ENCODE measurements around the gene CACYBP.
A peak's percentile ranks its signal among the peaks of the same experiment; 100 is the strongest.

The CACYBP gene

GRCh38 chr1:174999936-175000696 is at the start of gene CACYBP:
Gene CACYBP, plus strand, starts transcription at chr1:174999947. Its CDS starts 234 bp downstream, at chr1:175000181.
- in situ Hi-C loops (cut with HindIII; ENCODE audit: low pct_ligation_motif_present, low pct_unique_long_range_greater_than_20kb, low sequenced_read_pairs) = no loop called here

GRCh38 chr1:174953285-174954072 is 46.3 kb upstream of the CACYBP start:
- DNase-seq = no peak
- in situ Hi-C loops (cut with HindIII; ENCODE audit: low pct_ligation_motif_present, low pct_unique_long_range_greater_than_20kb, low sequenced_read_pairs) = no loop called here

More at GRCh38 chr1:174999936-175000696, at the start of gene CACYBP:
- DNase-seq = peak; percentile 52

- in situ Hi-C loops (cut with HindIII; ENCODE audit: low pct_ligation_motif_present, low pct_unique_long_range_greater_than_20kb, low sequenced_read_pairs) = no loop called here
These were observed 45.7 kb upstream of the CACYBP start for GRCh38 chr1:174954073-174954460.

GRCh38 chr1:174954671-174955669 is 44.8 kb upstream of the CACYBP start:
- DNase-seq = no peak
- in situ Hi-C loops (cut with HindIII; ENCODE audit: low pct_ligation_motif_present, low pct_unique_long_range_greater_than_20kb, low sequenced_read_pairs) = no loop called here

More at GRCh38 chr1:174954073-174954460, 45.7 kb upstream of the CACYBP start:
- no peak for DNase-seq

GRCh38 chr1:174956086-174956485 is 43.7 kb upstream of the CACYBP start:
- DNase-seq = no peak
- in situ Hi-C loops (cut with HindIII; ENCODE audit: low pct_ligation_motif_present, low pct_unique_long_range_greater_than_20kb, low sequenced_read_pairs) = no loop called here

- no peak for DNase-seq
- in situ Hi-C loops (cut with HindIII; ENCODE audit: low pct_ligation_motif_present, low pct_unique_long_range_greater_than_20kb, low sequenced_read_pairs) = no loop called here
These were observed 42.8 kb upstream of the CACYBP start for GRCh38 chr1:174956976-174957375.

GRCh38 chr1:174957829-174958228 is 41.9 kb upstream of the CACYBP start:
- in situ Hi-C loops (cut with HindIII; ENCODE audit: low pct_ligation_motif_present, low pct_unique_long_range_greater_than_20kb, low sequenced_read_pairs) = no loop called here
- DNase-seq = no peak

- in situ Hi-C loops (cut with HindIII; ENCODE audit: low pct_ligation_motif_present, low pct_unique_long_range_greater_than_20kb, low sequenced_read_pairs) = no loop called here
- no peak for DNase-seq
These were observed 41.4 kb upstream of the CACYBP start for GRCh38 chr1:174958396-174958795.

GRCh38 chr1:174960362-174960761 is 39.4 kb upstream of the CACYBP start:
- DNase-seq = no peak
- in situ Hi-C loops (cut with HindIII; ENCODE audit: low pct_ligation_motif_present, low pct_unique_long_range_greater_than_20kb, low sequenced_read_pairs) = no loop called here

- in situ Hi-C loops (cut with HindIII; ENCODE audit: low pct_ligation_motif_present, low pct_unique_long_range_greater_than_20kb, low sequenced_read_pairs) = no loop called here
- DNase-seq = no peak
These were observed 36.1 kb upstream of the CACYBP start for GRCh38 chr1:174963529-174964125.

- in situ Hi-C loops (cut with HindIII; ENCODE audit: low pct_ligation_motif_present, low pct_unique_long_range_greater_than_20kb, low sequenced_read_pairs) = no loop called here
These were observed 35.3 kb upstream of the CACYBP start for GRCh38 chr1:174964261-174964971.

GRCh38 chr1:174964972-174965361 is 34.8 kb upstream of the CACYBP start:
- DNase-seq = no peak
- in situ Hi-C loops (cut with HindIII; ENCODE audit: low pct_ligation_motif_present, low pct_unique_long_range_greater_than_20kb, low sequenced_read_pairs) = no loop called here

More at GRCh38 chr1:174964261-174964971, 35.3 kb upstream of the CACYBP start:
- no peak for DNase-seq

GRCh38 chr1:174965362-174966007 is 34.3 kb upstream of the CACYBP start:
- in situ Hi-C loops (cut with HindIII; ENCODE audit: low pct_ligation_motif_present, low pct_unique_long_range_greater_than_20kb, low sequenced_read_pairs) = no loop called here
- DNase-seq = no peak

- in situ Hi-C loops (cut with HindIII; ENCODE audit: low pct_ligation_motif_present, low pct_unique_long_range_greater_than_20kb, low sequenced_read_pairs) = no loop called here
These were observed 33.7 kb upstream of the CACYBP start for GRCh38 chr1:174966008-174966572.

GRCh38 chr1:174967845-174968705 is 31.7 kb upstream of the CACYBP start:
- no peak for DNase-seq
- in situ Hi-C loops (cut with HindIII; ENCODE audit: low pct_ligation_motif_present, low pct_unique_long_range_greater_than_20kb, low sequenced_read_pairs) = no loop called here

More at GRCh38 chr1:174966008-174966572, 33.7 kb upstream of the CACYBP start:
- DNase-seq = no peak

- no peak for DNase-seq
These were observed 30.9 kb upstream of the CACYBP start for GRCh38 chr1:174968750-174969244.

More at GRCh38 chr1:174968750-174969244, 30.9 kb upstream of the CACYBP start:
- in situ Hi-C loops (cut with HindIII; ENCODE audit: low pct_ligation_motif_present, low pct_unique_long_range_greater_than_20kb, low sequenced_read_pairs) = no loop called here
